ENCODE results near the gene STK32B. TPM values are rescaled to one million over a fixed set of nuclear protein-coding genes. Genes with fewer than 3 reads are reported as not detected.

Gene STK32B
- total RNA-seq, 1 donor from 2014 or later, result 3.5 TPM

- no peak for DNase-seq (ENCODE audit: low read depth, low spot score)
- Mint-ChIP-seq H3K9me3 (no peaks in the 10 kb centered on the region), H3K4me3 (no peak overlapping the region), H3K27me3 (ENCODE audit: low read depth) (no peaks in the 10 kb centered on the region), H3K36me3 (ENCODE audit: low read depth) (no peaks in the 10 kb centered on the region), H3K4me1 (peaks cover 22% of the 10 kb centered on the region), H3K27ac (ENCODE audit: unreplicated experiment) (no peak overlapping the region)
- no peak for TF ChIP-seq CTCF (conservative IDR thresholded peaks at IDR 0.05)
Observed at GRCh38 chr4:5366009-5366386, 314.7 kb downstream of the STK32B start.

- DNase-seq (ENCODE audit: low read depth, low spot score), result no peak
- H3K4me3 Mint-ChIP-seq, result no peak overlapping the region
- H3K27me3 Mint-ChIP-seq (ENCODE audit: low read depth), result no peaks in the 10 kb centered on the region
- TF ChIP-seq CTCF (conservative IDR thresholded peaks at IDR 0.05), result no peak
- H3K4me1 Mint-ChIP-seq, result peaks cover 22% of the 10 kb centered on the region
- H3K27ac Mint-ChIP-seq (ENCODE audit: unreplicated experiment), result no peak overlapping the region
- H3K36me3 Mint-ChIP-seq (ENCODE audit: low read depth), result no peaks in the 10 kb centered on the region
- no peaks in the 10 kb centered on the region for H3K9me3 Mint-ChIP-seq
Observed at GRCh38 chr4:5366421-5366820, 315.1 kb downstream of the STK32B start.

GRCh38 chr4:5368426-5368825 lies 317.1 kb downstream of the STK32B start:
- no peak for DNase-seq (ENCODE audit: low read depth, low spot score)
- no peaks in the 10 kb centered on the region for H3K9me3 Mint-ChIP-seq
- H3K4me1 Mint-ChIP-seq, result peaks cover 22% of the 10 kb centered on the region
- no peak for TF ChIP-seq CTCF (conservative IDR thresholded peaks at IDR 0.05)
- no peak overlapping the region for H3K27ac Mint-ChIP-seq (ENCODE audit: unreplicated experiment)
- H3K27me3 Mint-ChIP-seq (ENCODE audit: low read depth), result no peaks in the 10 kb centered on the region
- H3K4me3 Mint-ChIP-seq, result no peak overlapping the region
- H3K36me3 Mint-ChIP-seq (ENCODE audit: low read depth), result no peaks in the 10 kb centered on the region

GRCh38 chr4:5370286-5370685 lies 319.0 kb downstream of the STK32B start:
- Mint-ChIP-seq H3K9me3 (no peaks in the 10 kb centered on the region), H3K27me3 (ENCODE audit: low read depth) (no peaks in the 10 kb centered on the region), H3K36me3 (ENCODE audit: low read depth) (no peaks in the 10 kb centered on the region), H3K4me1 (peaks cover 19% of the 10 kb centered on the region), H3K4me3 (no peak overlapping the region), H3K27ac (ENCODE audit: unreplicated experiment) (no peak overlapping the region)
- DNase-seq (ENCODE audit: low read depth, low spot score), result no peak
- TF ChIP-seq CTCF (conservative IDR thresholded peaks at IDR 0.05), result no peak

- Mint-ChIP-seq H3K27ac (ENCODE audit: unreplicated experiment) (no peak overlapping the region), H3K36me3 (ENCODE audit: low read depth) (no peaks in the 10 kb centered on the region), H3K27me3 (ENCODE audit: low read depth) (no peaks in the 10 kb centered on the region), H3K4me3 (no peak overlapping the region), H3K4me1 (peaks cover 6% of the 10 kb centered on the region), H3K9me3 (no peaks in the 10 kb centered on the region)
- no peak for TF ChIP-seq CTCF (conservative IDR thresholded peaks at IDR 0.05)
- DNase-seq (ENCODE audit: low read depth, low spot score), result no peak
Observed at GRCh38 chr4:5371415-5372190, 320.3 kb downstream of the STK32B start.

All from neural crest cell (in vitro differentiated cells).